Neural progenitor cell (in vitro differentiated cells): ENCODE measurements around the gene CADPS.

Experiments
- EZH2 ChIP-seq: fragments of 200-600 bp; sonication (generic); IDR thresholded peaks from 2 replicates; pipeline ENCODE4 v1.6.1; 2017; ENCODE audit warnings: antibody characterized with exemption, mild to moderate bottlenecking, moderate library complexity
- EZH2phosphoT487 ChIP-seq: fragments of 200-600 bp; sonication (generic); IDR thresholded peaks from 2 replicates; pipeline ENCODE4 v1.6.1; 2017; ENCODE audit warnings: antibody characterized with exemption
- TF ChIP-seq, protein P1 (sequence below): fragments of 200-600 bp; sonication (generic); IDR thresholded peaks from 2 replicates; pipeline ENCODE4 v1.5.1; 2017; ENCODE audit warnings: antibody characterized with exemption, mild to moderate bottlenecking

DNA sequence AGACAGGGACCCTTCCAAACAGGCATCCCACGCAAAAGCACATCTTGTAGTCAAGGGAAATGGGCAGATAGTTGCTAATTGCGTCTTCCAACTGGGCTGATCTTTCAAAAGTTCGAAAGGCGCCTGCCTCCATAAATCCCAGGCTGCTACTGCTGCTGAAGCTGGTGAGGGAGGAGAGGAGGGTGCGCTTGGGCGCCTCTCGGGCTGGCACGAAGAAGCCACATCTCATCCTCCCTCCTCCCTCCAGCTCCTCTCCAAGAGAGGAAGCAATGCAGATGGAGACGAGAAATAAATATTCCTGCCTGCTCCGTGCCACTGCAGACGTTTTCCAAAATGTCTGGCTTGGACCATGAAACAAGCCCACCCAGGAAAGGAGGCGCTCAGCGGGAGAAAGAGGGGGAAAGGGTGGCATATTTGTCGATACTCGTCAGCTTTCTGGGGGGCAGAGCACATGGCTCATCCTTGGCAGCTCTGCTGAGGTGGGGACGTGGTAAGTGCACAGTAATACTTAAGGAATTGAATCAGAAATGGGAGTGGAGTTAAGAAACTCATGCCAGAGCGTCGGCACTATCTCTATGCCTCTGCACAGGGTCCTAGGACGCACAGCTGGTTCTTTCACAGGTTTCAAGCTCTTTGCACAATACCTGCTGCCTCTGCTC lies 413.0 kb downstream of the CADPS start:
- TF ChIP-seq, protein P1, sequence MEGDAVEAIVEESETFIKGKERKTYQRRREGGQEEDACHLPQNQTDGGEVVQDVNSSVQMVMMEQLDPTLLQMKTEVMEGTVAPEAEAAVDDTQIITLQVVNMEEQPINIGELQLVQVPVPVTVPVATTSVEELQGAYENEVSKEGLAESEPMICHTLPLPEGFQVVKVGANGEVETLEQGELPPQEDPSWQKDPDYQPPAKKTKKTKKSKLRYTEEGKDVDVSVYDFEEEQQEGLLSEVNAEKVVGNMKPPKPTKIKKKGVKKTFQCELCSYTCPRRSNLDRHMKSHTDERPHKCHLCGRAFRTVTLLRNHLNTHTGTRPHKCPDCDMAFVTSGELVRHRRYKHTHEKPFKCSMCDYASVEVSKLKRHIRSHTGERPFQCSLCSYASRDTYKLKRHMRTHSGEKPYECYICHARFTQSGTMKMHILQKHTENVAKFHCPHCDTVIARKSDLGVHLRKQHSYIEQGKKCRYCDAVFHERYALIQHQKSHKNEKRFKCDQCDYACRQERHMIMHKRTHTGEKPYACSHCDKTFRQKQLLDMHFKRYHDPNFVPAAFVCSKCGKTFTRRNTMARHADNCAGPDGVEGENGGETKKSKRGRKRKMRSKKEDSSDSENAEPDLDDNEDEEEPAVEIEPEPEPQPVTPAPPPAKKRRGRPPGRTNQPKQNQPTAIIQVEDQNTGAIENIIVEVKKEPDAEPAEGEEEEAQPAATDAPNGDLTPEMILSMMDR: no peak
- TF ChIP-seq EZH2phosphoT487 (no peak), EZH2 (no peak)
